Measurements from ENCODE around the gene MYH1. TPM values are rescaled to one million over a fixed set of nuclear protein-coding genes. Genes with fewer than 3 reads are reported as not detected.

MYH1 gene
- total RNA-seq, 1 experiment from 2014 or later = not detected

- no peaks in the 10 kb centered on the region for H3K36me3 ChIP-seq (replicated peaks; ENCODE audit: control insufficient read depth, insufficient read depth, low read length)
- no peaks in the 10 kb centered on the region for H3K27me3 ChIP-seq (ENCODE audit: control insufficient read depth, insufficient read depth, low read length)
- DNase-seq = no peak
- H3K4me3 ChIP-seq (ENCODE audit: insufficient read depth, low read depth, low read length) = no peak overlapping the region
These were observed 71.1 kb downstream of the MYH1 start for GRCh38 chr17:10447026-10447931.

Other genes with a start within 250 kb of the MYH1 start
- 0.22 TPM in 1 of 2 replicates, not detected in the other for gene MYH13, start 145.5 kb downstream of the MYH1 start, total RNA-seq (2014; rRNA removed; shearing (Covaris generic))
- not detected in 2 replicates for gene MYH8, start 96.6 kb downstream of the MYH1 start, total RNA-seq (2014; rRNA removed; shearing (Covaris generic))
- not detected in 2 replicates for gene MYH4, start 49.0 kb downstream of the MYH1 start, total RNA-seq (2014; rRNA removed; shearing (Covaris generic))
- 0.17 and 0.26 TPM in 2 replicates for gene MYH2, start 31.1 kb upstream of the MYH1 start, total RNA-seq (2014; rRNA removed; shearing (Covaris generic))
- 0.69 and 4.2 TPM in 2 replicates for gene MYH3, start 138.8 kb upstream of the MYH1 start, total RNA-seq (2014; rRNA removed; shearing (Covaris generic))
- 69.6 and 70.4 TPM in 2 replicates for gene SCO1, start 179.0 kb upstream of the MYH1 start, total RNA-seq (2014; rRNA removed; shearing (Covaris generic))
- 7.9 and 11.0 TPM in 2 replicates for gene ADPRM, start 179.1 kb upstream of the MYH1 start, total RNA-seq (2014; rRNA removed; shearing (Covaris generic))
- 1.9 and 5.3 TPM in 2 replicates for gene TMEM220, start 211.5 kb upstream of the MYH1 start, total RNA-seq (2014; rRNA removed; shearing (Covaris generic))

Data from H7 (cell line).